SK-N-SH (cell line): Measurements from ENCODE around the gene SMYD3. TPM values are rescaled to one million over a fixed set of nuclear protein-coding genes. Genes with fewer than 3 reads are reported as not detected.

ENCODE experiments used
- CTCF ChIA-PET: fragments of 300-600, 350-600 bp; formaldehyde crosslinking; extraction: SDS; loops from one replicate; lab custom pipeline; 2021; lab: Yijun Ruan, JAX
- POLR2A ChIA-PET: fragments of 350-600 bp; sonication (Branson Sonifier 250); formaldehyde crosslinking; extraction: SDS; loops from one replicate; lab custom pipeline; 2020; ENCODE audit warnings: antibody characterized with exemption, inconsistent platforms; lab: Yijun Ruan, JAX
- DNase-seq: peaks from one replicate; pipeline ENCODE4 v3.0.0; 2012
- H2AFZ ChIP-seq: fragments of 200-600 bp; sonication (generic); 2 replicates; pipeline ENCODE4 v1.8.1; 2016; ENCODE audit warnings: antibody characterized with exemption, mild to moderate bottlenecking, low read depth
- H3F3A ChIP-seq: fragments of 200-600 bp; sonication (generic); replicated peaks from 2 replicates; pipeline ENCODE3; 2016; ENCODE audit warnings: antibody characterized with exemption, mild to moderate bottlenecking; ENCODE audit not compliant: insufficient read depth
- H3K27ac ChIP-seq, 2 experiments: fragments of 200-500 bp in 1 of 2; fragments of 200-600 bp in 1 of 2; sonication (Bioruptor generic) in 1 of 2; sonication (generic), shearing (Covaris generic) in 1 of 2; 2 replicates each; pipeline versions ENCODE4 v1.5.1 to v1.6.1; 2014 to 2016; ENCODE audit warnings: low read depth in 2 of 2, inconsistent platforms in 1 of 2, low read length in 1 of 2, mild to moderate bottlenecking in 1 of 2, mixed read lengths in 1 of 2
- H3K27me3 ChIP-seq: fragments of 200-600 bp; sonication (generic), shearing (Covaris generic); 2 replicates; pipeline ENCODE4 v1.6.1; 2016; ENCODE audit warnings: mixed run types; ENCODE audit not compliant: insufficient read depth
- H3K36me3 ChIP-seq, 2 experiments: fragments of 200-500 bp in 1 of 2; fragments of 200-600 bp in 1 of 2; sonication (Bioruptor generic) in 1 of 2; sonication (generic) in 1 of 2; replicated peaks in 1 of 2; 2 replicates each; pipeline versions ENCODE3 to v1.5.1; 2014 to 2016; ENCODE audit warnings: low read length in 1 of 2, mild to moderate bottlenecking in 1 of 2; ENCODE audit not compliant: insufficient read depth in 2 of 2, control insufficient read depth in 1 of 2
- H3K4me1 ChIP-seq, 2 experiments: fragments of 200-500 bp in 1 of 2; fragments of 200-600 bp in 1 of 2; sonication (Bioruptor generic) in 1 of 2; sonication (generic), shearing (Covaris generic) in 1 of 2; 2 replicates each; pipeline versions ENCODE4 v1.5.1 to v1.6.1; 2014 to 2016; ENCODE audit warnings: low read depth in 1 of 2, low read length in 1 of 2, mixed run types in 1 of 2; ENCODE audit not compliant: insufficient read depth in 2 of 2, control insufficient read depth in 1 of 2
- H3K4me2 ChIP-seq: fragments of 200-600 bp; sonication (generic), shearing (Covaris generic); 2 replicates; pipeline ENCODE4 v1.6.1; 2017; ENCODE audit warnings: mixed run types
- H3K4me3 ChIP-seq, 2 experiments: fragments of 200-500 bp in 1 of 2; fragments of 200-600 bp in 1 of 2; sonication (Bioruptor generic) in 1 of 2; sonication (generic), shearing (Covaris generic) in 1 of 2; 2 replicates each; pipeline versions ENCODE4 v1.5.1 to v1.8.1; 2014 to 2016; ENCODE audit warnings: low read depth in 2 of 2, inconsistent platforms in 1 of 2, low read length in 1 of 2, mild to moderate bottlenecking in 1 of 2, mixed read lengths in 1 of 2, moderate library complexity in 1 of 2
- H3K79me2 ChIP-seq: fragments of 200-600 bp; sonication (generic); 2 replicates; pipeline ENCODE4 v1.8.1; 2017; ENCODE audit warnings: mild to moderate bottlenecking; ENCODE audit not compliant: insufficient read depth
- H3K9ac ChIP-seq: fragments of 200-600 bp; sonication (generic); 2 replicates; pipeline ENCODE4 v1.6.1; 2017; ENCODE audit warnings: mixed run types
- H3K9me2 ChIP-seq: fragments of 200-600 bp; sonication (generic); 2 replicates; pipeline ENCODE4 v1.6.1; 2017; ENCODE audit warnings: mixed run types
- H3K9me3 ChIP-seq: fragments of 200-600 bp; sonication (generic); 2 replicates; pipeline ENCODE4 v1.6.1; 2017; ENCODE audit warnings: mixed run types, mild to moderate bottlenecking, moderate library complexity
- H4K20me1 ChIP-seq: fragments of 200-600 bp; sonication (generic); 2 replicates; pipeline ENCODE4 v1.6.1; 2017; ENCODE audit warnings: mild to moderate bottlenecking, mixed run types; ENCODE audit not compliant: insufficient read depth
- CHD2 ChIP-seq: fragments of 150-350 bp; IDR thresholded peaks from 2 replicates; pipeline ENCODE4 v1.6.1; 2018; ENCODE audit warnings: low read length; ENCODE audit not compliant: partially characterized antibody
- EP300 ChIP-seq, 2 experiments: IDR thresholded peaks; 2 replicates each; pipeline versions ENCODE4 v1.4.0 to v1.6.1; 2012; ENCODE audit warnings: borderline replicate concordance in 1 of 2, low read depth in 1 of 2, low read length in 1 of 2
- FOSL2 ChIP-seq: IDR thresholded peaks from 2 replicates; pipeline ENCODE4 v1.4.0; 2012; ENCODE audit warnings: low read depth, mild to moderate bottlenecking, moderate library complexity, borderline replicate concordance
- FOXM1 ChIP-seq: IDR thresholded peaks from 2 replicates; pipeline ENCODE4 v1.4.0; 2012; ENCODE audit warnings: low read depth, mild to moderate bottlenecking
- GATA2 ChIP-seq: sonication (generic); formaldehyde crosslinking; IDR thresholded peaks from 2 replicates; pipeline ENCODE4 v1.5.0; 2020; ENCODE audit warnings: mild to moderate bottlenecking, missing genetic modification reagents
- JUND ChIP-seq: IDR thresholded peaks from 2 replicates; pipeline ENCODE4 v1.4.0; 2012
- MXI1 ChIP-seq: IDR thresholded peaks from 2 replicates; pipeline ENCODE4 v1.6.1; 2012; ENCODE audit warnings: mild to moderate bottlenecking, low read depth, low read length, improper control_type of control experiment
- PBX3 ChIP-seq: IDR thresholded peaks from 2 replicates; pipeline ENCODE4; 2012
- POLR2AphosphoS5 ChIP-seq: IDR thresholded peaks from 2 replicates; pipeline ENCODE4 v1.6.1; 2012; ENCODE audit warnings: low read depth, low read length
- REST ChIP-seq: IDR thresholded peaks from 2 replicates; pipeline ENCODE4 v1.6.1; 2012; ENCODE audit warnings: mild to moderate bottlenecking, low read depth, low read length, moderate library complexity
- RFX5 ChIP-seq: IDR thresholded peaks from 2 replicates; pipeline ENCODE4 v1.6.1; 2012; ENCODE audit warnings: mild to moderate bottlenecking, improper control_type of control experiment, low read length
- RXRA ChIP-seq: IDR thresholded peaks from 2 replicates; pipeline ENCODE4 v1.4.0; 2012; ENCODE audit warnings: low read depth, mild to moderate bottlenecking, borderline replicate concordance
- SIN3A ChIP-seq: IDR thresholded peaks from 2 replicates; pipeline ENCODE4 v1.6.1; 2012; ENCODE audit warnings: low read depth, mild to moderate bottlenecking, low read length, moderate library complexity, borderline replicate concordance
- SMC3 ChIP-seq: IDR thresholded peaks from 2 replicates; pipeline ENCODE4 v1.6.1; 2012; ENCODE audit warnings: low read depth, low read length, improper control_type of control experiment
- TAF1 ChIP-seq: IDR thresholded peaks from 2 replicates; pipeline ENCODE4 v1.6.1; 2012; ENCODE audit warnings: low read depth, mild to moderate bottlenecking, low read length, moderate library complexity, borderline replicate concordance
- TCF12 ChIP-seq: IDR thresholded peaks from 2 replicates; pipeline ENCODE4 v1.4.0; 2012
- TEAD4 ChIP-seq: IDR thresholded peaks from 2 replicates; pipeline ENCODE4 v1.4.0; 2012; ENCODE audit warnings: mild to moderate bottlenecking, borderline replicate concordance; ENCODE audit not compliant: insufficient read depth
- WGBS: methylation state at CpG from one replicate; pipeline ENCODE4 v1.1.6; 2017; ENCODE audit warnings: low lambda C conversion rate; 5-methylcytosine and 5-hydroxymethylcytosine counted together
- polyA plus RNA-seq, 3 experiments: library from polyadenylated mRNA; depleted of rRNA; stranded (reverse); fragments of >200 nt; gene quantifications; 2 replicates each; pipeline ENCODE4 v1.2.3, GENCODE V29; 2012
- TF ChIP-seq, protein P1 (sequence below): fragments of 150-350 bp; IDR thresholded peaks from 2 replicates; pipeline ENCODE4 v1.6.1; 2016; ENCODE audit warnings: mild to moderate bottlenecking, low read depth, low read length
- TF ChIP-seq, protein P2 (sequence below): fragments of 150-350 bp; IDR thresholded peaks from 2 replicates; pipeline ENCODE4 v1.6.1; 2017; ENCODE audit warnings: antibody characterized with exemption, low read length, low read depth, borderline replicate concordance

The SMYD3 gene
- polyA plus RNA-seq, 1 of the 3 experiments (the other 2 are of a cell fraction), result 31.4 TPM

DNA sequence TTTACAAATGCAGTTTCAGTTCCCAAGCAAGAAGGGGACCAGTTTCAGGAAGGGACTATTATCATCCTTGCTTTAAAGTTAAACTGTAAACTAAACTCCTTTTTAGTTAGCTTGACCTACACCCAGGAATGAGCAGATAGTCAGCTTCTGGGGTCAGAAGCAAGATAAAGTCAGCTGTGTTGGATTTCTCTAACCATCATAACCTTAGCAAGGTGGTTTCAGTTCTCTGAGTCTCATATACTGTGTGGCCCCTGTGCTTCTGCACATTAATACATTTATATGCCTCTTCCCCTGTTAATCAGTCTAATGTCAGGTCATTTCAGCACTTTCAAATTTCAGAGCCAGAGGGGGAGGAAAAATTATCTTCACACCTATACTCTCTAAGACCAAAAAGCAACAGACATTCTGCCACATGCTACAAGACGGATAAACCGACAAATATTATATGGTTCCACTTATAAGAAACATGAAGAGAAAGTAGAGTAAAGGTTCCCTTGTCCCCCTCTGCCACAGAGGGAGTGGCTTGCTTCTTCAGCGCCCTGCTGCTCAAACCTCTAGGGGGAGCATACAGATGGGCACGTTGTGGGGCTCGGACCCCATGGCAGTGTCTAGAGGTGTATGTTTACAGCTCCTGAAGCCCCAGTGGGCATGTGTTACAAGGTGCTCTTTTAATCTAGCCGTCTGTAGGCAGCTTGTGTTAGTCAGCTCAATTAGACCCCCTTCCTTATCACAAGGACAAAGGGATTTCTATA lies 89.1 kb downstream of the SMYD3 start:
- Histone ChIP-seq H3F3A (no peaks in the 10 kb centered on the region), H4K20me1 (no peaks in the 10 kb centered on the region), H3K4me1 (no peaks in the 10 kb centered on the region), H3K9me3 (no peaks in the 10 kb centered on the region), H3K79me2 (no peaks in the 10 kb centered on the region; the same call in 1 of the 2 replicates), H3K4me3 (no peak overlapping the region), H3K9me2 (no peaks in the 10 kb centered on the region), H3K4me2 (no peak overlapping the region), H2AFZ (no peak overlapping the region), H3K9ac (no peak overlapping the region), H3K27ac (no peak overlapping the region), H3K36me3 (no peaks in the 10 kb centered on the region), H3K27me3 (no peaks in the 10 kb centered on the region)
- POLR2A ChIA-PET, result no interaction called here
- 88% methylated on average over 6 of the region's 6 CpGs for WGBS
- DNase-seq, result no peak
- CTCF ChIA-PET, result no interaction called here
- no peak for TF ChIP-seq FOSL2
- no peak for TF ChIP-seq REST
- no peak for TF ChIP-seq TEAD4
- no peak for TF ChIP-seq GATA2 (CRISPR knock-in tag)
- no peak for TF ChIP-seq FOXM1
- TF ChIP-seq CHD2, result no peak
- TF ChIP-seq MXI1, result no peak
- no peak for TF ChIP-seq RXRA
- no peak for TF ChIP-seq SMC3

- H3K27me3 ChIP-seq, result no peaks in the 10 kb centered on the region
- TF ChIP-seq POLR2AphosphoS5 (no peak), PBX3 (peak; percentile 25; the same call in 1 of the 2 replicates), JUND (0 out of 2 replicates have a peak, but pooled peaks have one; percentile 34), TAF1 (no peak), TCF12 (peak; percentile 39), RFX5 (no peak), GATA2 (CRISPR knock-in tag) (no peak), FOXM1 (no peak), EP300 (IDR thresholded peaks at IDR 0.05; ENCODE audit: borderline replicate concordance in 1 of 2, low read depth in 1 of 2, low read length in 1 of 2) (peak in 1 of 2 experiments; percentile 44; a peak in 1 of 4 replicates), SIN3A (no peak)
- TF ChIP-seq, protein P1, sequence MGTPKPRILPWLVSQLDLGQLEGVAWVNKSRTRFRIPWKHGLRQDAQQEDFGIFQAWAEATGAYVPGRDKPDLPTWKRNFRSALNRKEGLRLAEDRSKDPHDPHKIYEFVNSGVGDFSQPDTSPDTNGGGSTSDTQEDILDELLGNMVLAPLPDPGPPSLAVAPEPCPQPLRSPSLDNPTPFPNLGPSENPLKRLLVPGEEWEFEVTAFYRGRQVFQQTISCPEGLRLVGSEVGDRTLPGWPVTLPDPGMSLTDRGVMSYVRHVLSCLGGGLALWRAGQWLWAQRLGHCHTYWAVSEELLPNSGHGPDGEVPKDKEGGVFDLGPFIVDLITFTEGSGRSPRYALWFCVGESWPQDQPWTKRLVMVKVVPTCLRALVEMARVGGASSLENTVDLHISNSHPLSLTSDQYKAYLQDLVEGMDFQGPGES, result no peak
- TF ChIP-seq, protein P2, sequence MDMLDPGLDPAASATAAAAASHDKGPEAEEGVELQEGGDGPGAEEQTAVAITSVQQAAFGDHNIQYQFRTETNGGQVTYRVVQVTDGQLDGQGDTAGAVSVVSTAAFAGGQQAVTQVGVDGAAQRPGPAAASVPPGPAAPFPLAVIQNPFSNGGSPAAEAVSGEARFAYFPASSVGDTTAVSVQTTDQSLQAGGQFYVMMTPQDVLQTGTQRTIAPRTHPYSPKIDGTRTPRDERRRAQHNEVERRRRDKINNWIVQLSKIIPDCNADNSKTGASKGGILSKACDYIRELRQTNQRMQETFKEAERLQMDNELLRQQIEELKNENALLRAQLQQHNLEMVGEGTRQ, result no peak
Measured at GRCh38 chr1:246417152-246417812, 89.8 kb downstream of the SMYD3 start.

More at GRCh38 chr1:246417152-246417812, 89.8 kb downstream of the SMYD3 start:
- H4K20me1 ChIP-seq, result no peaks in the 10 kb centered on the region
- H3K9me2 ChIP-seq, result no peaks in the 10 kb centered on the region
- POLR2A ChIA-PET, result no interaction called here
- H3K79me2 ChIP-seq, result no peaks in the 10 kb centered on the region; the same call in 1 of the 2 replicates
- DNase-seq, result no peak
- no peak overlapping the region for H3K4me2 ChIP-seq
- H3K9me3 ChIP-seq, result no peaks in the 10 kb centered on the region
- H3K9ac ChIP-seq, result no peak overlapping the region
- H2AFZ ChIP-seq, result no peak overlapping the region
- no peaks in the 10 kb centered on the region for H3K4me1 ChIP-seq
- no peak overlapping the region for H3K27ac ChIP-seq
- H3K4me3 ChIP-seq, result no peak overlapping the region
- CTCF ChIA-PET, result interaction anchor here (0.7 kb wide), 1 partner anchor 1296 kb away, joined by 3 read pairs; no protein-coding TSS in a partner anchor
- 46% methylated on average over 4 of the region's 4 CpGs for WGBS
- no peaks in the 10 kb centered on the region for H3K36me3 ChIP-seq
- no peaks in the 10 kb centered on the region for H3F3A ChIP-seq
